PFSK-1 (cell line): Measurements from ENCODE around the gene RBBP9.

Source experiments
- POLR2AphosphoS5 ChIP-seq: IDR thresholded peaks from 2 replicates; pipeline ENCODE4 v1.6.1; 2012; ENCODE audit warnings: low read depth, mild to moderate bottlenecking, control low read depth, low read length, moderate library complexity
- SIN3A ChIP-seq: IDR thresholded peaks from 2 replicates; pipeline ENCODE4 v1.6.1; 2012; ENCODE audit warnings: mild to moderate bottlenecking, low read length, moderate library complexity, borderline replicate concordance; ENCODE audit not compliant: insufficient read depth
- TAF1 ChIP-seq: IDR thresholded peaks from 2 replicates; pipeline ENCODE4 v1.6.1; 2012; ENCODE audit warnings: low read length, control low read depth, borderline replicate concordance; ENCODE audit not compliant: insufficient read depth
- TF ChIP-seq, protein P1 (sequence below), 2 experiments: IDR thresholded peaks; 2 replicates each; pipeline versions ENCODE4 v1.6.1 to v1.8.0; 2011 to 2012; ENCODE audit warnings: low read depth in 2 of 2, low read length in 2 of 2, control low read depth in 1 of 2, inconsistent platforms in 1 of 2, mild to moderate bottlenecking in 1 of 2, moderate library complexity in 1 of 2; ENCODE audit not compliant: insufficient read depth in 1 of 2

DNA sequence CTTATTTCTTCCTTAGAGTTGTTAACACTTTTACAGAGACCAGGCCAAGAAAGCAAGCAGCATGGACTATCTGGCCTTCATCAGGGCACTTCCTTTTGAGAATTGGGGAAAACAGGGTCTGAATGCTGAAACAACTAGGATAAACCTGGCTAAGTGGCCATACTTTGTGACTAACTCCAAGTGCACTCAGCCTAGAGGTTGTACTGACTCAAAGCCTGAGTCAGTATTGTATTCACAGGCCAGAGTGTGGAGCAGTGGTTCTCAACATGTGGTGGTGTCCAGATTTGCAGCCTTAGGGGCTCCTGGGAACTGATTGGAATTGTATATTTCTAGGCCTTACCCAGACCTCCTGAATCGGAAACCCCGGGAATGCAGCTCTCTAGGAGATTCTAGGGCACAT is 30.8 kb upstream of the RBBP9 start:
- TF ChIP-seq TAF1 (no peak), SIN3A (no peak), POLR2AphosphoS5 (no peak)
- TF ChIP-seq, protein P1, sequence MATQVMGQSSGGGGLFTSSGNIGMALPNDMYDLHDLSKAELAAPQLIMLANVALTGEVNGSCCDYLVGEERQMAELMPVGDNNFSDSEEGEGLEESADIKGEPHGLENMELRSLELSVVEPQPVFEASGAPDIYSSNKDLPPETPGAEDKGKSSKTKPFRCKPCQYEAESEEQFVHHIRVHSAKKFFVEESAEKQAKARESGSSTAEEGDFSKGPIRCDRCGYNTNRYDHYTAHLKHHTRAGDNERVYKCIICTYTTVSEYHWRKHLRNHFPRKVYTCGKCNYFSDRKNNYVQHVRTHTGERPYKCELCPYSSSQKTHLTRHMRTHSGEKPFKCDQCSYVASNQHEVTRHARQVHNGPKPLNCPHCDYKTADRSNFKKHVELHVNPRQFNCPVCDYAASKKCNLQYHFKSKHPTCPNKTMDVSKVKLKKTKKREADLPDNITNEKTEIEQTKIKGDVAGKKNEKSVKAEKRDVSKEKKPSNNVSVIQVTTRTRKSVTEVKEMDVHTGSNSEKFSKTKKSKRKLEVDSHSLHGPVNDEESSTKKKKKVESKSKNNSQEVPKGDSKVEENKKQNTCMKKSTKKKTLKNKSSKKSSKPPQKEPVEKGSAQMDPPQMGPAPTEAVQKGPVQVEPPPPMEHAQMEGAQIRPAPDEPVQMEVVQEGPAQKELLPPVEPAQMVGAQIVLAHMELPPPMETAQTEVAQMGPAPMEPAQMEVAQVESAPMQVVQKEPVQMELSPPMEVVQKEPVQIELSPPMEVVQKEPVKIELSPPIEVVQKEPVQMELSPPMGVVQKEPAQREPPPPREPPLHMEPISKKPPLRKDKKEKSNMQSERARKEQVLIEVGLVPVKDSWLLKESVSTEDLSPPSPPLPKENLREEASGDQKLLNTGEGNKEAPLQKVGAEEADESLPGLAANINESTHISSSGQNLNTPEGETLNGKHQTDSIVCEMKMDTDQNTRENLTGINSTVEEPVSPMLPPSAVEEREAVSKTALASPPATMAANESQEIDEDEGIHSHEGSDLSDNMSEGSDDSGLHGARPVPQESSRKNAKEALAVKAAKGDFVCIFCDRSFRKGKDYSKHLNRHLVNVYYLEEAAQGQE (IDR thresholded peaks at IDR 0.05; ENCODE audit: insufficient read depth in 1 of 2, low read depth in 2 of 2, low read length in 2 of 2) = no peak
